ENCODE results near the gene PSMG4.

PSMG4 gene

DNA sequence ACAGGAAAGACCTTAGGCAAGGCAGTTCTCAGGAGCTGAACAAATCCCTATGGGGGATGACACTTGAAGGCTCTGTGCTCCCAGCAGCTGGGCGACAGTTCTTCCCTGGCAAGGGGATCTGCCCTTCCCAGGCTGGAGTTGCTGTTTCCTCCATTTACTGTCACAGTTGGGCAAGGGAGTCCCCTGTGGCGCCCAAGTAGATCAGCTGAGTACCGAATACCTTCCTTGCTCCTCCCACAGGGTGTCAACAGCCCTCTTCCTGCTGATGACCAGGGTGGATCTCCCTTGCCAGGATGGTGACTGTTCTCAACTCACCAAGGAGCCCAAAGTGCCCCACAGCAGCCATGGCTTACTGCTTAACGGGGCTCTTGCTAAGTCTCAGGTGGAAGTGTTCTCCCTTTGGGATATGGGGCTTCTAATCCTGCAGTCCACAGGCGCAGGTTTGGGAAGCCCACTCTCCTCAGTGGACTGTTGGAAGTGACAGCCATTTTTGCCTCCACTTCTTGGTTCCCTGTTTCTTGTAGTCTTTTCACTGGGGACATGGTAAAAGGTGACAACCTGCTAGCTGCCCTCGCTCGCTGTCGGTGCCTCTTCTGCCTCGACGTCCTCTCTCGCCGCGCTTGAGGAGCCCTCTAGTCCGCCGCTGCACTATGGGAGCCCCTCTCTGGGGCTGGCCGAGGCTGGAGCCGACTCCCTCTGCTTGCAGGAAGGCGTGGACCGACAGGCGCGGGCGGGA, 5.7 kb upstream of the PSMG4 start:
- DNase-seq: no peak

DNA sequence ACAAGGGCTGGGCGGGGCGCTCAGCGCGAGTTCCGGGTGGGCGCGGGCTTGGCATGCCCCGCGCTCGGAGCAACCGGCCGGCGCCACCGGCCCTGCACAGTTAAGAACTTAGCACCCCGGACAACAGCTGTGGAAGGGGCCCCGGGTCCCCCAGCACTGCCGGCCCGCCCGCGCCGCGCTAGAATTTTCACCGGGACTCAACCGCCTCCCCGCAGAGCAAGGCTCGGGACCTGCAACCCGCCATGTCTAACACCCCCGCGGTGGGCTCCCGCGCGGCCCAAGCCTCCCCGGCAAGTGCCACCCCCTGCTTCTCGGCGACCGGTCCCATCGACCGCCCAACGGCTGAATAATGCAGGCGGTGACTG, 5.2 kb upstream of the PSMG4 start:
- DNase-seq: no peak

DNA sequence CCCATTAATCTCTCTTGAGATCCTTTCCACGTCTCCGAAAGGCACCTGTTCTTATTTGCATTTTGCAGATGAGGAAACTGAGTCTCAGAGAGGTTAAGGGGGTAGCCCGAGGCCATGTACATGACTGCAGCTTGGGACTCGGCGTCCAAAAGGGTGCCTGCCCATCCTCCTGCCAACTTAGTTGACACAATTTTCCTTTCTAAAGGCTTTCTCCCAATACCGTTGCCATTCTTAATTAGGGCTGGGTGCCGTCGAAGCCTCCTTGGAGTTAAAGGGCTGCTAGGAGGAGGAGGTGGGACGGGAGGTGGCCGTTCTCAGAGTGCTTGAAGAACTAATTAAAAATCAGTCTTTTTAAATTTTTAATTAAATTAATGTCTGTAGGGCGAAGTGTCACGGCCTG, 546 bp upstream of the PSMG4 start:
- no peak for DNase-seq

DNA sequence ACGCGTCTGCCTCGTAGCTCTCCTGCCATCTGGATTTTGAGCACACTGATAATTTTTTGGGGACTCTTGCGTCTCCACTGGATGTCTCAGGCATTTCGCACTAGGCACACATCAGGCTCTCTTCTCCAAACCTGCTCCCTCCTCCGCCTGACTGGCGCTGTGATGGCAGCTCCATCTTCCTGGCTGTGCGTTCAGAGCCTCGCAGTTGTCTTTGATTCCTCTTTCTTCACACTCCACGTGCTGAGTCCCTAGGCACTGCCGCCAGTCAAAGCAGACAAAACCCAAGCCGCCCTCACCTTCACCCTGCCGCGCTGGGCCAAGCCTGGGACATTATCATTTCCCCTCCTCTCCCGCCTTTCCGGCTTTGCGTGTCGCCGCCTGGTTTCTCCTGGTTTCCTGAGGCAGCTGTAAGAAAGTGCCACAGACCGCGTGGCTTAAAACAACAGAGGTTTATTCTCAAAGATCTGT, 778 bp downstream of the PSMG4 start:
- peak; percentile 20 for DNase-seq

DNA sequence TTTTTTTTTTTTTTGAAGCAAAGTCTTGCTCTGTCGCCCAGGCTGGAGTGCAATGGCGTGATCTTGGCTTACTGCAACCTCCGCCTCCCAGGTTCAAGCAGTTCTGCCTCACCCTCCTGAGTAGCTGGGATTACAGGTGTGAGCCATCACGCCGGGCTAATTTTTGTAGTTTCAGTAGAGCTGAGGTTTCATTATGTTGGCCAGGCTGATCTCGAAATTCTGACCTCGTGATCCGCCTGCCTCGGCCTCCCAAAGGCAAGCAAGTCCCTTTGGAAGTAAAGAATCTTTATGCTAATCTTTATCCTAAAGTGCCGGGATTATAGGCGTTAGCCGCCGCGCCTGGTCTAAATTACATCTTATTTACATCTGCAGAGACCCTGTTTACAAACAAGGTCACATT, 1.5 kb downstream of the PSMG4 start:
- no peak for DNase-seq

DNA sequence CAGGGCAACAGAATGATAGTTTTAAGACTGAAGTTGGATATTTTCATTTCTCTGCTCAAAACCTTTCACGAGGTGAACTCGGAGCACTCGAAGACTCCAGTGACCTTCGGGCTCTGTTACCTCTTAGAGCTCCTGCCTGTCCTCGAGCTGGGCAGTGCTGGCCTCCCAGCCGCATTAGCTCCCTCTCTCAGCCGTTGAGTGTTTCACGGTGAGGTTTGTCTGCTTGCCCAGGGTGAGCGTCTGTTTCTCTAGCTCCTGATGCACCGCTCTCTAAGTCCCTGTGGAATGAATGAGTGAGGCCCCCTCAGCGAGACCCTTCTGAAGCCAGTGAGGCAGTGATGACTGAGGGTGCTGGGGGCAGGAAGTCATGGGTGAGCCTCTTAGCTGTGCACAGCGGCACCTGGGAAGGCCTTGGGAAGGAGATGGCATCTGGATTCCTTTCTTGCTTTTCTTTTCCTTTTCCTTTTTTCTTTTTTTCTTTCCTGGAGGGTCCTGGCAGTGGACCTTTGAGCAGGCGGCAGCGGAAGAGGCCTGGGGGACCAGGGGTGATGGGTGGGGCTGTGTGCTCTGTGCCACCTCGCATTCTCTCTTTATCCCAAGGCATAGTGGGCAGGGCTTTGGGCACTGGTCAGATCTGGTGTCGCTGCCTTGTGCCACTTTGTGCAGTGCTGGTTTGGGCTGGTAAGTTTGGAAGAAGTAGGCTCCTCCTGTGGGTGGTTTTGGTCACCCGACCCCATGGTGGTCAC, 2.2 kb downstream of the PSMG4 start:
- DNase-seq: no peak

DNA sequence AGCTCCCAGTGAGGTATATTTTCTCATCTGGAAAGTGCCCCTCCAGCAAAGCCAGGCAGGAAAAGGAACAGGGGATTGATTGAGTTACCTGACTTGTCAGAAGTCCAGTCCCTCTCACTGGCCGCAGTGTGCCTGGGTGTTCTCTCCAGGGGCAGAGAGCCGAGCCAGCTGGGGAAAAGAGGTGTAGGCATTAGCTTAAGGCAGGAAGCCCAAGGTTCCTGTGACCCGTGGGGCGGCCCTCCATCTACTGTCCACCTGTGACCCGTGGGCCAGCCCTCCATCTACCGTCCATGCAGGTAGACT, 2.7 kb downstream of the PSMG4 start:
- no peak for DNase-seq

DNA sequence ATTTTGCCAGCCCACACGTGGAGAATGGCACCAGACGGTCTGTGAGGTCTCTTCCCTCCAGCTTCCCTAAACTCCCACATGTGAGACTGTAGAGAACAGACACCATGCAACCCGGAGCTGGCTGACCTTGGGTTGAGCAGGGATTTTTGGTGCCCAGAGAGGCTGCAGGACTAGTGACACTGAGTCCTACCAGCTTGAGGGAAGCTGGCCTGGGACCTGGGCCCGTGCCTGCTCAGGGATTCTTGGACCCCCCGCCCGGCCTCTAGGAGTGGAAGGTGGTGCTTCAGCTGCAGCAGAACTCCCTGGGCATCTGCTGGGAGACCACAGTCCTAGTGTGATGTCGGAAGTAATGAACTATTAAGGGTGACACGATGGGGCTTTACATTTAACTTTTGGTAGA, 3.2 kb downstream of the PSMG4 start:
- DNase-seq: no peak

DNA sequence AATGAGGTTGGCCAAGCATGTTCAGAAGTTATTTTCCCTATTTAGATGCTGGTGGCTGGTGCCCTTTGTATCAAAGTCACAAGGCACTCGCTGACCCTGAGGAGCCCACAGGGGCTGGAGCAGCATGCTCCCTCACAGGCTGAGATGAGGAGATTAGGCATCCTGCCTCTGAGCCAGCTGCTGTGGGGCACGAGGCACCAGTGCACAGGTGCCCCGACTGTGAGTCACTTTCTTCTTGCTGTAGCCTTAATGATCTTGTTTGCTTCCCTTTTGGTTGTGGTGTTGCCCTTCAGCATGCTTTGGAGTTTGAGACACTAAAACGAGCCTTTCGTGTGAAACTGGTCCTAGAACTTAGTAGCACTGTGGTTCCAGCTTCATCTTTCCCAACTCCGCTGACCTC, 4.3 kb downstream of the PSMG4 start:
- no peak for DNase-seq

DNA sequence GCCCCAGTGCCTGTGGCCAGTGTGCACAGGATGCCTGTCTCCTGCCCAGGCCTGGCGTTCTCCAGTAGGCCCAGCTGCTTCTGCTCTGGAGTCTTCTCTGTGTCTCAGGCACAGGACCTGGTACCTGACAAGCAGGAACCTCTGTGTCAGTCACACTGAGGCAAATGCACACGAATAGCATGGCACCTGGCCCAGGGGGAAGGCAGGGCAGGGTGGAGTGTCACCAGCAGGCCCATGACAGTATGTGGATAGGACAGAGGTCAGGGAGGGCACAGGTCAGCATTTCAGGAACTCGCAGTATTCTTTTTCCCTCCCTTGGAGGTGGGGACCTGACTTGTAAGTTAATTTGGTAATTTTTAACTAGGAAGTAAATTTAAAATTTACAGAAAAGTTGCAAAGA, 5.6 kb downstream of the PSMG4 start:
- no peak for DNase-seq

DNA sequence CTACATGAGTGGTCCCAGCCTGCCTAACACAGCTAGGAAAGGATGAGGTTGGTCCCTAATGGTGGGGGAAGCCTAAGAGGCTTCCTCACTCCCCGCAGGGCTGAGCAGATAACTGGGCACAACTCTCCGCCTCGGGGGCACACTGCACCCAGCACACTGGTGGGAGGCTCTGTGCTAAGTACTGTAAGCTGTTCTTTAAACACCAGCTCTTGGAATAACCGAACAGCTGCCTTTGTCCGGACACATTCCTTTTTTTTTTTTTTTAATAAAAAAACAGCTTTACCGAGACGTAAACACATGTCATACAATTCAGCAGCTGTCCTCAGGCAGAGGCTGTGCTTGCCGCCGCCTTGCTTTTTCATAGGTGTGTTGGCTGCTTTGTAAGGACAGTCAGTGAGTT, 6.9 kb downstream of the PSMG4 start:
- DNase-seq: no peak

DNA sequence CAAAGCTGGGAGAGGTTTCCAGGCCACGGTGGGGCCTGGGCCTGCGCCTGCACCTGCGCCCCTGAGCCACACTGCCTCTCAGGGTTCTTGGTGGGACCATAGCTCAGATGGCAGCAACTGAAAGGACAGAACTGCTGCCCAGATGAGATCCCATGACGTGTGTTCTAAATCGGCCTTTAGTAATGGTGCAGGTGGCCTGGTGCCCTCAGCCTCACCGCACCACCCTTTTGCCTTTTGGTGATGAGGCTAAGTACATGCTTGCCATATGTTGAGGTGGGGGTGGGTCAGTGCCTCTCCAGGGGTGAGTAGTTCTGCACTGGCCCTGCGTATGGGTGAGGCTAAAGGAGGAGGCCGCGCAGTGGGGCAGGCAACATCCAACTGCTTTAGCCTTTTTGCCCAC, 7.4 kb downstream of the PSMG4 start:
- DNase-seq: no peak

DNA sequence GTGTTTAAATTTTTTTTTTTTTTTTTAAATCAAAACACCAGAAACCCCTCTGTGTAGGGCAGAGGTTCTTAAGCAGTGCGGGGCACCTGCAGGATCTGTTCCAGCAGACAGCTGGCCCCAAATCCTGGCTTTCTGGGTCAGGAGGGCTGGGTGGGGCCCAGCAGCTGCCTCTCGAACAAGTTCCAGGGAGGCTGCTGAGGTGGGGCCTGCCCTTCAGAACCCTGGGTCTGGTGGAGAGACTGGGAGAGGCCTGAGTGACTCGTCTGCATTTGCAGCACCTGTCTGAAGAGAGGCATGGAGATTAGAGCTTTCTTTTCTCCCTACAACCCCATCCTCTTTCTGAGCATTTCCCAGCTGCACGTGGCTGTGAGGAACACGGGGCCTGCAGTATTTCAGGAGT, 8.4 kb downstream of the PSMG4 start:
- DNase-seq: no peak

DNA sequence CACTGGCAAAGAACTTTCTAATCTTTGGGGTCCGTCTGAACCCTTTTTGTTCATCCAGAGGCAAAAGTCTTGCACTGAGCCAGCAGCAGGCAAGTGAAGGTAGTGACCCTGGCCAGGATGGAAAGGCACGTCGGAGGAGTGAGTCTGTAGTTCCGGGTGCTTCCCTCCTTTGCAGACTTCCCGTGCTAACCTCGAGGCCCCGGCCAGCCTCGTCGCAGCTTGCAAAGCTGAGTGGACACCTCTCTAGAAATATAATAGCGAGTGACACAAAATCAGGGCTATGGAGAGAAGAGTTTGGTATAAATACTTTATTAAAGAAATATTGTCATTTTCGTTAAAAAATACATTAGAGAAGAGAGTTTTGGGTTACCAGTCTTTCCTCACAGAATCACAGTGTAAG, 9.9 kb downstream of the PSMG4 start:
- no peak for DNase-seq

DNA sequence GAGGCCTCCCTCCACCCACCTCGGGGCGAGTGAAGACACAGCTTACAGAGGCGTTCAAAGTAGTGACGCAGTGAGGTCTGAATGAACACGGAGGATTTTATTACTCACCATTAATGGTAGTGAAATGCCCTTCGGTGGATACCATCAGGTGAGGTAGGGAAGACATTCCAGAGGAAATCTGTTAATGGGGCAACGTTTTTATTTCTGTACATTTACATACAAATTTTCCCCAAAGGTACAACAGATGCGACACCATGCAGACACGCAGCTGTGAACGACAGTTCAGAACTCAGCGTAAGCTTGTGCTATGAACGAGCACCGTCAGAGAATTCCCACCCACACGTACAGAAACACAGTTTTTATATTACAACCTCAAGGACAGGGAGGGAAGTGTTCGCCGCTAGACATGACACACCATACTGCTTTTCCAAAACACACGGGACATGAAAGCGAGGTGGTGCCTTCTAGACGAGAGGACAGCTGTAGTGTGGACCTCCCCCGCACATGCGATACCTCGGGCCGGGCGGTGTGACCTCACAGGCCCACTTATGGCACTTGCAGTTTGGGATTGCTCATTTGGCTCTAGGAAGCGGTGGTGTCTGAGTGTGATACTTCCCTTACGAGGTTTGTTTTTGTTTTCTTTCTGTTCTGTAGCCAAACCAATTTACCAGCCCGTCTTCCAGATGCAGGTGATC, 10.7 kb downstream of the PSMG4 start:
- no peak for DNase-seq

DNA sequence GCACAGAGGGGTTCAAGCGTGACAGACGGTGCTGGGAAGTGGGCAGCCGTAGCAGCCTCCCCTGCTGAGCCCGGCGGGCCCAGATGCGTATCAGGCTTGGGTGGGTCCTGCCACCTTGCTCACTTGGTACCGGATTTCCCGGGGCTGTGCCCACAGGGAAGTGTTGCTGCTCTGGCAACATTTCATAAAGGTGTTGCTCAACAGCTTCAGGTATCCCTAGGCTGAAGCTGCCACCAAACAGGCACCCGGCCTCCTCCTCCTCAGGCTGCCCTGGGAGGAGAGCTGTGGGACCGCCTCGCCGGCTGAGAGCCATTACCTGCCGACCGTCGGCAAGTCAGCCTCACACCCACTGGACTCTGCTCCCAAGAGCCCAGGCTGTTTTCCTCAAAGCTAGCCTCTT, 11.5 kb downstream of the PSMG4 start:
- no peak for DNase-seq

DNA sequence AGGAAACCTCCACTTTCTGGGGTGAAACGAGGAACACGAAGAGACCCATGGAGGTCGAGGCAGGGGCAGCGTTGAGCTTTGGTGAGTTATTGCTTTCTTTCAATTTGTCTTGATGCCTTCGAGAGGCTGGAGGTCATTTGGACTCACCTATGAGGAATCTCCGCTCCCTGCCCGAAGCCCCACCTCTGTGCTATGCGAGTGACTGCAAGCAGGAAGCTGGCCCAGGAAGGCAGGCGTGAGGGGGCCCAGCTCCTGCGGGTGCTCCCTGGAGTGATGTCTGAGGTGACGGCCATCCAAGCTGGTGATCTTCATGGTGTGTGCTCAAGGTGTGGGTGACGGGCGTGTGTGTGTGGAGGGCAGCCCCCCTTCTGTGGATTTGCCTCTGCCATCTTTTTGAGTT, 13.0 kb downstream of the PSMG4 start:
- DNase-seq: no peak

DNA sequence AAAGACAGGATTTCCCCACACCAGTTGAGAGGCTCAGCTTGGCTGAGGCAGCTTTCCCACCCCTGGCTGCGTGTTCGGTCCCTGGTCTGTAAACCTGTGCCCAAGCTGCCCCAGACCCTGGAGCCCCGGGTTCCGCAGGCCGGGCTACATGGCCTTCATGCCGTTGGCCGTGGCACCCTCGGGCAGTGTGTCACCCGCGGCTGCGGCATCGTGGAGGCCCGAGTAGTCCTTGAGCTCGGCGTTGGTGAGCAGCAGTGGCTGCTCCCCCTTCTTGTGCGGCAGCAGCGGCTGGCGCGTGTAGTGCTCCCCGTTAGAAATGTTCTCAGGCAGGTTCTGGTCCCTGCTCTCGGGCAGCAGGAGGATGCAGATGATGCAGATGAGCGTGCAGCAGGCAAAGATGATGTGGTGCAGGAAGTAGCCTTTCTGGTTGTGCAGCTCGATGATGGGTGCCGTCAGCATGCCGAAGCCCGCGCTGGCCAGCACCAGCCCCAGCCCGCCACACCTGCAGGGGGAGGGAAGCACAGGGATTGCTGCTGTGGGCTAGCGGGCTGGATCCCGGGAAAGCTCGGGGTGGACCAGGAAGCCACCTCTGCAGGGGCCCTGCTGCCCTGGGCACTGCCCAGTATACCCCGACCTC, 14.3 kb downstream of the PSMG4 start:
- no peak for DNase-seq

DNA sequence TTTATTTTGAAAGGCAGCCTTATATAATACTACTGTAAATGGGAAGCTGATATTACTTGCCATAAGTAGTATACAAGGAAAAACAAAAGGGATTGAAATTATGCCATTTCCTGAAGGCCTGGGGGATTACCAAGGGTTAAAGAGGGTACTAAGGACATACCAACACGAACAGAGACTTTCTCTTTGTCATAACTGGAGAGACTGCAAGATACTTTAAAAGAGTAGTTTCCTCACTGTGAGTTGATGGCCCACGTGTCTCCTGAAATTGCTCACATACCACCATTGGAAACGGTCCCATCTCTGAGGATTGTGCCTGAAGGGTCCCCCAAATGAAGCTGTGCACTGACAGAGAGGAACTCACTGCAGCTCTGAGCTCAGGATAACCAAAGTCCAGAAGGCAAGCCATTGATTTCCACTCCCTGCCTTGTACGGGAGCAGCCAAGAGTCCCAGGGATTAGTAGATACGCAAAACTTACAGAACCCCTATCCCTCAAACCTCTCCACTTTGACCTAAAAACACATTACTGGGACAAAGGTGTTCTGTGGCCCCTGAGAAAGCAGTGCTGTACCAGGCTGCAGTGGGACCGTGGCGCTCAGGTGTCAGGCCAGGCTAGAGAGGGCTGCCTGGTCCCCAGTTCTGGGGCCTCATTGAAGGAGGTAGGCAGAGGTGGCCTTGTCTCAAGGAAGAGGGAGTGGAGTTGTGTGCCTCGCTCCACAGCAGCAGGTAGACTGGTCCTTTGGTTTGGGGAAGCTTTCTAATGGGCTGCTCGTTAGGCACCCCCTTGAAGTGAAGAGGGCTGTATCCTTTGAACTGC, 15.2 kb downstream of the PSMG4 start:
- DNase-seq: no peak

DNA sequence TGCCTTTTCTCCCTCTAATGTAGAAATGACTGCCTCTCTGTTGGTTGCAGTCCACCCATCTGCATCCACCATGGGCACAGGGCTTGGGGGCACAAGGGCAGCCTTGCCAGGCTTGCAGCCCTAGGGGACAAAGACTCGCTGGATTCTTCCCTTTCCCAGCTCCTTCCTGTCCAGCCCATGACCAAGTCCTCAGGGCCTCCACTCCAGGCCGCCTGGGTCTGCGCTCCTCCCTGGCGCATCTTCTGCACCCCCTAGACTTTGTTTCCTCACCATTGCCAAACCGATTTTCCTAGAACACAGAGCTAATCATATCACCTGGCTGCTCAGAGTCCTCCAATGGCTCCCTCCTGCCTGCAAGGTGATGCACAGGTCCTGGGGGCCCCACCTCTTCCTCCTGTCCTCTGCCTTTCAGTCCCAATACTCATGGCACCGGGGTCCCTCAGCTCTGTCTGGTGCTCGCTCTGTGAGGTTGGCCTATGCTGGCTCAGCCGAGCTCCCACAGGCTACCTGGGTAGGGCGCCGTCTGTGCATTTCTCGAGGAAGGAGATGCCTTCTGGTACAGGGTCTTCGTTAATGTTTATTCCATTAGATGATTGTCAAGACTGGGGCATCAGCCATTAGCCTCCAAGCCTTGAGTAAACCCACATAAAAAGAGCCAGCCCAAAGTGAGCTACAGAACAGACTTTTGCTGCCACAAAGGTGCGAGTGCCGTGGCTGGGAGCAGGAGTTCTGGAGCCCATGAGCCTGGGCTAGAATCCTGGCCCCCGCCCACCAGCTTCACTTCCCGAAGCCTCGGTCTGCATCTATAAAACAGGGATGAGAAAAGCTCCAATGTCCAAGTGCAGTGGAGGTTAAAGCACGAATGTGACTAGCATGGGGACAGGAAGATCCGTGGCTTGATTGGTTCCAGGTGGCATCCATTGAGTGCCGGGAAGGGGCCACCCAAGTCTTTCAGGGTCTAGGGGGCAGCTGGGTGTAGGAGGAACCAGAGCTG, 17.7 kb downstream of the PSMG4 start:
- DNase-seq: no peak

DNA sequence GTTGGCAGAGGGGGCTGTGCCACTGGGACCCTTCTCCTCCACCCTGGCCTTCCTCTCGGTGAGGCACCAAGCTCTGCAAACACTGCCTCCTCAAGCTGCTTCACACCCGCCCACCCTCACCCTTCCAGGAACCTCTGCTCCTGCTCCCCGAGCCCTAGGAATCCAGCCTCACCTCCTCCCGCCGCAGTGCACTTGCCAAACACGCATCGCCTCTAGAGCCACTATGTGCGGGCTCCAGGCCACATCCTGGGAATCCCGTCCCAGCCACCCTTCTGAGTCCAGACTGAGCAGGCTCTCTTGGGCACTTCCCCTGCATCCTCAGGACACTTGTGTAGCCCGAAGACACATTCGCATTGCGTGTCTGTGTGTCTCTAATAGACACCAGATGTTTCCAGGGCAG, 18.5 kb downstream of the PSMG4 start:
- DNase-seq: no peak

All from NCI-H774 (cell line).